Measurements from ENCODE around the gene PNO1. TPM values are rescaled to one million over a fixed set of nuclear protein-coding genes. Genes with fewer than 3 reads are reported as not detected.

Gene PNO1
- total RNA-seq, 1 donor from 2014 or later: 9.3 TPM

GRCh38 chr2:68135448-68136320 lies 22.0 kb upstream of the PNO1 start:
- H3K27me3 ChIP-seq: no peaks in the 10 kb centered on the region
- no peak for DNase-seq (ENCODE audit: extremely low spot score in 2 of 2)
- H3K27ac ChIP-seq: no peak overlapping the region
- TF ChIP-seq POLR2A (IDR thresholded peaks at IDR 0.05) (no peak), CTCF (IDR thresholded peaks at IDR 0.05) (no peak), POLR2AphosphoS5 (IDR thresholded peaks at IDR 0.05; ENCODE audit: insufficient read depth in 1 of 2, low read depth in 1 of 2) (no peak)
- peaks cover 0 to 18% of the 10 kb centered on the region in 2 donors for H3K36me3 ChIP-seq
- H3K4me3 ChIP-seq: no peak overlapping the region
- H3K9me3 ChIP-seq: no peaks in the 10 kb centered on the region
- H3K4me1 ChIP-seq: no peaks in the 10 kb centered on the region
- intact Hi-C loops (cut with DNase I): no loop called here

- Histone ChIP-seq H3K4me1 (no peaks in the 10 kb centered on the region), H3K9me3 (no peaks in the 10 kb centered on the region), H3K4me3 (no peak overlapping the region), H3K27ac (no peak overlapping the region), H3K27me3 (no peaks in the 10 kb centered on the region), H3K36me3 (peaks cover 0 to 15% of the 10 kb centered on the region in 2 donors)
- no peak for DNase-seq (ENCODE audit: extremely low spot score in 2 of 2)
- intact Hi-C loops (cut with DNase I): no loop called here
- TF ChIP-seq CTCF (IDR thresholded peaks at IDR 0.05): no peak
- no peak for TF ChIP-seq POLR2AphosphoS5 (IDR thresholded peaks at IDR 0.05; ENCODE audit: insufficient read depth in 1 of 2, low read depth in 1 of 2)
- no peak for TF ChIP-seq POLR2A (IDR thresholded peaks at IDR 0.05)
Observed at GRCh38 chr2:68141875-68142274, 15.8 kb upstream of the PNO1 start.

- Histone ChIP-seq H3K27me3 (no peaks in the 10 kb centered on the region), H3K9me3 (no peaks in the 10 kb centered on the region), H3K4me3 (no peak overlapping the region), H3K4me1 (peaks cover 6% of the 10 kb centered on the region), H3K27ac (no peak overlapping the region), H3K36me3 (no peaks in the 10 kb centered on the region)
- intact Hi-C loops (cut with DNase I): no loop called here
- no peak for DNase-seq (ENCODE audit: extremely low spot score in 2 of 2)
- TF ChIP-seq CTCF (IDR thresholded peaks at IDR 0.05) (no peak), POLR2A (IDR thresholded peaks at IDR 0.05) (no peak), POLR2AphosphoS5 (IDR thresholded peaks at IDR 0.05; ENCODE audit: insufficient read depth in 1 of 2, low read depth in 1 of 2) (no peak)
Observed at GRCh38 chr2:68151037-68151436, 6.7 kb upstream of the PNO1 start.

GRCh38 chr2:68152681-68153347 lies 4.9 kb upstream of the PNO1 start:
- H3K27ac ChIP-seq: no peak overlapping the region
- no peak for DNase-seq (ENCODE audit: extremely low spot score in 2 of 2)
- no peak overlapping the region for H3K4me3 ChIP-seq
- H3K27me3 ChIP-seq: no peaks in the 10 kb centered on the region
- intact Hi-C loops (cut with DNase I): no loop called here
- TF ChIP-seq POLR2AphosphoS5 (IDR thresholded peaks at IDR 0.05; ENCODE audit: insufficient read depth in 1 of 2, low read depth in 1 of 2) (no peak), CTCF (IDR thresholded peaks at IDR 0.05) (no peak), POLR2A (IDR thresholded peaks at IDR 0.05) (no peak)
- H3K9me3 ChIP-seq: no peaks in the 10 kb centered on the region
- H3K4me1 ChIP-seq: peaks cover 14% of the 10 kb centered on the region
- H3K36me3 ChIP-seq: no peaks in the 10 kb centered on the region

- TF ChIP-seq POLR2A (IDR thresholded peaks at IDR 0.05) (no peak), CTCF (IDR thresholded peaks at IDR 0.05) (no peak), POLR2AphosphoS5 (IDR thresholded peaks at IDR 0.05; ENCODE audit: insufficient read depth in 1 of 2, low read depth in 1 of 2) (no peak)
- intact Hi-C loops (cut with DNase I): no loop called here
- peaks cover 29% of the 10 kb centered on the region for H3K4me1 ChIP-seq
Observed at GRCh38 chr2:68155618-68156017, 2.1 kb upstream of the PNO1 start.

More at GRCh38 chr2:68155618-68156017, 2.1 kb upstream of the PNO1 start:
- DNase-seq (ENCODE audit: extremely low spot score in 2 of 2): no peak
- peaks cover 0 to 3% of the 10 kb centered on the region in 2 donors for H3K36me3 ChIP-seq
- H3K27ac ChIP-seq: no peak overlapping the region
- H3K4me3 ChIP-seq: no peak overlapping the region
- no peaks in the 10 kb centered on the region for H3K27me3 ChIP-seq
- no peaks in the 10 kb centered on the region for H3K9me3 ChIP-seq
